Ureter (tissue), 1 donor: ENCODE results near the gene HIBADH. TPM values are rescaled to one million over a fixed set of nuclear protein-coding genes. Genes with fewer than 3 reads are reported as not detected.

Experiments used
- DNase-seq: peaks from one replicate; pipeline ENCODE4 v3.0.0-alpha.2; 2020; ENCODE audit warnings: low spot score
- total RNA-seq: library from RNA; stranded (reverse); gene quantifications from one replicate; pipeline ENCODE4 v1.2.4, GENCODE V29; 2023
- donor health status: DM: yes; HTN: yes; CAD: no.

Gene HIBADH
- total RNA-seq, 1 donor from 2014 or later = 31.3 TPM

GRCh38 chr7:27636326-27637006, 26.2 kb downstream of the HIBADH start:
- DNase-seq = no peak

GRCh38 chr7:27635728-27636127, 27.0 kb downstream of the HIBADH start:
- no peak for DNase-seq

- no peak for DNase-seq
These were observed 27.8 kb downstream of the HIBADH start for GRCh38 chr7:27634671-27635493.

- no peak for DNase-seq
These were observed 29.6 kb downstream of the HIBADH start for GRCh38 chr7:27633062-27633461.

GRCh38 chr7:27631391-27631790, 31.3 kb downstream of the HIBADH start:
- no peak for DNase-seq

GRCh38 chr7:27627146-27627545, 35.5 kb downstream of the HIBADH start:
- no peak for DNase-seq

GRCh38 chr7:27619492-27619891, 43.2 kb downstream of the HIBADH start:
- no peak for DNase-seq

- DNase-seq = no peak
These were observed 44.9 kb downstream of the HIBADH start for GRCh38 chr7:27617651-27618381.

GRCh38 chr7:27616914-27617548, 45.7 kb downstream of the HIBADH start:
- DNase-seq = no peak

GRCh38 chr7:27616186-27616491, 46.5 kb downstream of the HIBADH start:
- no peak for DNase-seq

- no peak for DNase-seq
These were observed 47.1 kb downstream of the HIBADH start for GRCh38 chr7:27615420-27616185.

GRCh38 chr7:27614095-27614494, 48.6 kb downstream of the HIBADH start:
- DNase-seq = no peak

- DNase-seq = no peak
These were observed 51.6 kb downstream of the HIBADH start for GRCh38 chr7:27611059-27611458.

GRCh38 chr7:27608776-27609495, 53.7 kb downstream of the HIBADH start:
- no peak for DNase-seq

GRCh38 chr7:27607210-27607606, 55.5 kb downstream of the HIBADH start:
- DNase-seq = no peak

GRCh38 chr7:27606270-27607209, 56.1 kb downstream of the HIBADH start:
- no peak for DNase-seq

GRCh38 chr7:27605689-27606269, 56.9 kb downstream of the HIBADH start:
- no peak for DNase-seq

GRCh38 chr7:27605283-27605682, 57.4 kb downstream of the HIBADH start:
- no peak for DNase-seq

GRCh38 chr7:27603813-27604212, 58.9 kb downstream of the HIBADH start:
- no peak for DNase-seq
